H9 (cell line): ENCODE measurements around the gene PQBP1. TPM values are rescaled to one million over a fixed set of nuclear protein-coding genes. Genes with fewer than 3 reads are reported as not detected.
A peak's percentile ranks its signal among the peaks of the same experiment; 100 is the strongest.

Experiments
- DNase-seq: peaks from one replicate; pipeline ENCODE4 v3.0.0-alpha.2; 2017
- H2AFZ ChIP-seq: one replicate; pipeline ENCODE4 v1.6.1; 2013; ENCODE audit warnings: mild to moderate bottlenecking, low read length, control low read depth, moderate library complexity
- H2AK5ac ChIP-seq: 2 replicates; pipeline ENCODE4 v1.6.1; 2013; ENCODE audit warnings: low read length, control low read depth, mixed read lengths; ENCODE audit not compliant: insufficient read length
- H2BK120ac ChIP-seq: one replicate; pipeline ENCODE4 v1.6.1; 2013; ENCODE audit warnings: low read depth, mild to moderate bottlenecking, low read length, control low read depth, inconsistent platforms; ENCODE audit not compliant: poor library complexity, severe bottlenecking
- H2BK12ac ChIP-seq: 2 replicates; pipeline ENCODE4 v1.6.1; 2013; ENCODE audit warnings: low read length, control low read depth, mixed read lengths, low read depth; ENCODE audit not compliant: insufficient read length
- H2BK15ac ChIP-seq: 2 replicates; pipeline ENCODE4 v1.6.1; 2013; ENCODE audit warnings: low read depth, low read length, control low read depth
- H2BK20ac ChIP-seq: one replicate; pipeline ENCODE4 v1.6.1; 2013; ENCODE audit warnings: low read depth, mild to moderate bottlenecking, low read length, control low read depth, inconsistent platforms; ENCODE audit not compliant: poor library complexity, severe bottlenecking
- H2BK5ac ChIP-seq: 2 replicates; pipeline ENCODE4 v1.6.1; 2013; ENCODE audit warnings: low read length, control low read depth, mixed read lengths; ENCODE audit not compliant: insufficient read length
- H3K14ac ChIP-seq: 2 replicates; pipeline ENCODE4 v1.6.1; 2013; ENCODE audit warnings: low read length, control low read depth; ENCODE audit not compliant: insufficient read depth
- H3K18ac ChIP-seq: 2 replicates; pipeline ENCODE4 v1.6.1; 2013; ENCODE audit warnings: low read depth, mild to moderate bottlenecking, mixed read lengths, low read length, control low read depth; ENCODE audit not compliant: insufficient read length
- H3K23ac ChIP-seq: 2 replicates; pipeline ENCODE4 v1.6.1; 2013; ENCODE audit warnings: low read length, control low read depth, mixed read lengths, low read depth; ENCODE audit not compliant: insufficient read length
- H3K23me2 ChIP-seq: 2 replicates; pipeline ENCODE4 v1.6.1; 2013; ENCODE audit warnings: low read depth, mild to moderate bottlenecking, mixed read lengths, low read length, control low read depth; ENCODE audit not compliant: insufficient read length, poor library complexity, severe bottlenecking
- H3K27ac ChIP-seq: 2 replicates; pipeline ENCODE4 v1.5.1; 2013; ENCODE audit warnings: low read length, control low read depth, mixed read lengths, low read depth; ENCODE audit not compliant: insufficient read length
- H3K27me3 ChIP-seq: 2 replicates; pipeline ENCODE4 v1.6.1; 2013; ENCODE audit warnings: low read length, control low read depth, inconsistent platforms; ENCODE audit not compliant: insufficient read depth
- H3K4ac ChIP-seq: 2 replicates; pipeline ENCODE4 v1.6.1; 2013; ENCODE audit warnings: low read depth, mild to moderate bottlenecking, control low read depth, inconsistent platforms, low read length, moderate library complexity
- H3K4me1 ChIP-seq: 2 replicates; pipeline ENCODE4 v1.6.1; 2013; ENCODE audit warnings: low read length, control low read depth, inconsistent platforms; ENCODE audit not compliant: insufficient read depth
- H3K4me2 ChIP-seq: 2 replicates; pipeline ENCODE4 v1.6.1; 2013; ENCODE audit warnings: low read length, control low read depth, mixed read lengths; ENCODE audit not compliant: insufficient read length, insufficient read depth
- H3K56ac ChIP-seq: 2 replicates; pipeline ENCODE4 v1.6.1; 2013; ENCODE audit warnings: low read depth, mild to moderate bottlenecking, mixed read lengths, low read length, control low read depth; ENCODE audit not compliant: insufficient read length
- H3K79me1 ChIP-seq: 2 replicates; pipeline ENCODE4 v1.6.1; 2013; ENCODE audit warnings: low read depth, mild to moderate bottlenecking, moderate library complexity, low read length, control low read depth, inconsistent platforms; ENCODE audit not compliant: insufficient read depth, poor library complexity, severe bottlenecking
- H3K79me2 ChIP-seq: 2 replicates; pipeline ENCODE4 v1.6.1; 2013; ENCODE audit warnings: low read length, control low read depth, inconsistent platforms; ENCODE audit not compliant: insufficient read depth
- H3K9ac ChIP-seq: 2 replicates; pipeline ENCODE4 v1.6.1; 2013; ENCODE audit warnings: low read length, control low read depth, mixed read lengths; ENCODE audit not compliant: insufficient read length; ENCODE audit errors: extremely low read depth
- H3K9me3 ChIP-seq: one replicate; pipeline ENCODE4 v1.6.1; 2013; ENCODE audit warnings: low read depth, low read length, inconsistent platforms; ENCODE audit not compliant: control insufficient read depth
- H3T11ph ChIP-seq: one replicate; pipeline ENCODE4 v1.6.1; 2013; ENCODE audit warnings: mild to moderate bottlenecking, low read length, control low read depth, inconsistent platforms
- H4K20me1 ChIP-seq: one replicate; pipeline ENCODE4 v1.6.1; 2013; ENCODE audit not compliant: control insufficient read depth, insufficient read length, insufficient read depth
- H4K5ac ChIP-seq: 2 replicates; pipeline ENCODE4 v1.6.1; 2013; ENCODE audit warnings: low read depth, mild to moderate bottlenecking, mixed read lengths, low read length, control low read depth; ENCODE audit not compliant: insufficient read length
- H4K8ac ChIP-seq: replicated peaks from 2 replicates; pipeline ENCODE4 v1.6.1; 2013; ENCODE audit warnings: low read length, control low read depth, mixed read lengths, low read depth; ENCODE audit not compliant: insufficient read length
- H4K91ac ChIP-seq: 2 replicates; pipeline ENCODE4 v1.6.1; 2013; ENCODE audit warnings: low read depth, mild to moderate bottlenecking, moderate library complexity, mixed read lengths, low read length, control low read depth; ENCODE audit not compliant: insufficient read length
- H3K27ac Mint-ChIP-seq, 3 experiments: 2 replicates in 2 of 3; 3 replicates in 1 of 3; pipeline ENCODE4 v1.8.0; 2020 to 2021; ENCODE audit warnings: mixed read lengths in 3 of 3, mild to moderate bottlenecking in 1 of 3, moderate library complexity in 1 of 3
- H3K27me3 Mint-ChIP-seq: 2 replicates; pipeline ENCODE4 v1.8.0; 2021; ENCODE audit warnings: low read depth, mild to moderate bottlenecking, moderate library complexity, mixed read lengths
- H3K36me3 Mint-ChIP-seq, 3 experiments: 2 replicates in 2 of 3; 3 replicates in 1 of 3; pipeline ENCODE4 v1.8.0; 2020 to 2021; ENCODE audit warnings: low read depth in 3 of 3, mixed read lengths in 3 of 3; ENCODE audit not compliant: insufficient read depth in 1 of 3
- H3K4me1 Mint-ChIP-seq, 2 experiments: 2 replicates each; pipeline ENCODE4 v1.8.0; 2020; ENCODE audit warnings: mixed read lengths in 2 of 2
- H3K4me3 Mint-ChIP-seq, 2 experiments: 2 replicates in 1 of 2; 3 replicates in 1 of 2; pipeline ENCODE4 v1.8.0; 2020 to 2021; ENCODE audit warnings: mild to moderate bottlenecking in 2 of 2, mixed read lengths in 2 of 2, moderate library complexity in 1 of 2
- H3K9me3 Mint-ChIP-seq, 2 experiments: 2 replicates in 1 of 2; 3 replicates in 1 of 2; pipeline ENCODE4 v1.8.0; 2020; ENCODE audit warnings: mild to moderate bottlenecking in 2 of 2, mixed read lengths in 2 of 2, moderate library complexity in 1 of 2
- CTCF ChIP-seq: fragments of 200-600 bp; sonication (generic); conservative IDR thresholded peaks from 3 replicates; pipeline ENCODE4 v1.8.0; 2021; ENCODE audit warnings: antibody characterized with exemption, mild to moderate bottlenecking
- WGBS: extraction: QIAGEN DNeasy Blood & Tissue Kit; methylation state at CpG from one replicate; pipeline ENCODE4 v1.1.7; 2013; ENCODE audit warnings: missing lambda C conversion rate, low lambda C conversion rate, mixed read lengths; ENCODE audit not compliant: insufficient read length; ENCODE audit errors: extremely low coverage; 5-methylcytosine and 5-hydroxymethylcytosine counted together
- total RNA-seq: library from RNA; stranded (reverse); gene quantifications from 2 replicates; pipeline ENCODE4 v1.2.1, GENCODE V29; 2021

The PQBP1 gene
- total RNA-seq, 1 experiment from 2014 or later, result 87.9 TPM

- no peak overlapping the region for H3K4ac ChIP-seq
- H2AK5ac ChIP-seq, result no peak overlapping the region
- H3K9me3 Mint-ChIP-seq, result peaks cover 68 to 70% of the 10 kb centered on the region in 2 experiments
- H3K23ac ChIP-seq, result no peak overlapping the region
- H3K79me1 ChIP-seq, result no peaks in the 10 kb centered on the region
- TF ChIP-seq CTCF, result peak; percentile 48; the same call in 2 of the 3 replicates
- H3K4me2 ChIP-seq, result no peak overlapping the region
- no peak overlapping the region for H3K27ac ChIP-seq
- H3K27ac Mint-ChIP-seq, result peak overlapping the region in 1 of 3 experiments; percentile 43; a peak in 2 of 7 replicates
- H2BK20ac ChIP-seq, result no peak overlapping the region
- no peaks in the 10 kb centered on the region for H3K23me2 ChIP-seq
- no peaks in the 10 kb centered on the region for H3K79me2 ChIP-seq
- H4K8ac ChIP-seq, result no peak overlapping the region
- peaks cover 6 to 8% of the 10 kb centered on the region in 2 experiments; a peak in 3 of 4 replicates for H3K4me1 Mint-ChIP-seq
- H4K5ac ChIP-seq, result no peak overlapping the region
- no peak overlapping the region for H2BK12ac ChIP-seq
- no peak overlapping the region for H2BK15ac ChIP-seq
- no peak overlapping the region for H2BK5ac ChIP-seq
- peaks cover 6% of the 10 kb centered on the region for H3K9me3 ChIP-seq
- no peak for DNase-seq
- no peak overlapping the region for H2BK120ac ChIP-seq
- no peaks in the 10 kb centered on the region for H4K20me1 ChIP-seq
- H3K27me3 Mint-ChIP-seq, result peaks cover 2% of the 10 kb centered on the region; the same call in 1 of the 2 replicates
- no peak overlapping the region for H3K14ac ChIP-seq
- no peaks in the 10 kb centered on the region for H3K4me1 ChIP-seq
- H3K9ac ChIP-seq, result no peak overlapping the region
- H3K4me3 Mint-ChIP-seq, result no peak overlapping the region
- H4K91ac ChIP-seq, result no peak overlapping the region
- WGBS, result no CpG with 5 or more reads among the region's 5 CpGs
- H3K36me3 Mint-ChIP-seq, result peaks cover 16 to 18% (median 16%) of the 10 kb centered on the region in 3 experiments
- no peak overlapping the region for H3K56ac ChIP-seq
- H3K27me3 ChIP-seq, result no peaks in the 10 kb centered on the region
- no peak overlapping the region for H3T11ph ChIP-seq
- H3K18ac ChIP-seq, result no peak overlapping the region
- no peak overlapping the region for H2AFZ ChIP-seq
Observed at GRCh38 chrX:48854898-48855297, 42.8 kb upstream of the PQBP1 start.
